Small intestine (tissue), 7 donors: ENCODE results near the gene RASGEF1C. TPM values are rescaled to one million over a fixed set of nuclear protein-coding genes. Genes with fewer than 3 reads are reported as not detected.

ENCODE experiments used
- DNase-seq, 2 donors: peaks; one replicate each; pipeline versions ENCODE4 v3.0.0 to v3.0.0-alpha.2; 2013
- FAIRE-seq: peaks from 2 replicates; lab custom pipeline; 2012; peaks lifted over from hg19 to GRCh38; lab: Jason Lieb, UNC
- H3K27ac ChIP-seq, 3 donors: one replicate each; pipeline ENCODE4 v1.5.1; 2013; ENCODE audit warnings: low read length in 2 of 3, mild to moderate bottlenecking in 2 of 3, control low read depth in 1 of 3, inconsistent platforms in 1 of 3, low read depth in 1 of 3, moderate library complexity in 1 of 3
- H3K27me3 ChIP-seq, 3 donors: one replicate each; pipeline ENCODE4 v1.6.1; 2013; ENCODE audit warnings: low read length in 3 of 3, inconsistent platforms in 1 of 3; ENCODE audit not compliant: control insufficient read depth in 3 of 3, insufficient read depth in 3 of 3
- H3K36me3 ChIP-seq, 3 donors: one replicate each; pipeline ENCODE4 v1.6.1; 2013; ENCODE audit warnings: low read length in 3 of 3, inconsistent platforms in 1 of 3, low read depth in 1 of 3, mild to moderate bottlenecking in 1 of 3, moderate library complexity in 1 of 3; ENCODE audit not compliant: control insufficient read depth in 3 of 3, insufficient read depth in 2 of 3
- H3K4me1 ChIP-seq, 3 donors: one replicate each; pipeline ENCODE4 v1.6.1; 2013; ENCODE audit warnings: low read length in 2 of 3, inconsistent platforms in 1 of 3, low read depth in 1 of 3, mild to moderate bottlenecking in 1 of 3, moderate library complexity in 1 of 3; ENCODE audit not compliant: control insufficient read depth in 3 of 3, insufficient read depth in 2 of 3
- H3K4me3 ChIP-seq, 3 donors: one replicate each; pipeline ENCODE4 v1.5.1; 2013; ENCODE audit warnings: low read length in 3 of 3, control low read depth in 1 of 3, inconsistent platforms in 1 of 3, low read depth in 1 of 3, mild to moderate bottlenecking in 1 of 3, moderate library complexity in 1 of 3
- H3K9me3 ChIP-seq, 2 donors: one replicate each; pipeline ENCODE4 v1.6.1; 2013; ENCODE audit warnings: low read depth in 1 of 2, low read length in 1 of 2; ENCODE audit not compliant: control insufficient read depth in 2 of 2, insufficient read depth in 1 of 2
- WGBS, 3 donors: extraction: QIAGEN DNeasy Blood & Tissue Kit; methylation state at CpG; one replicate each; pipeline ENCODE4 v1.1.7; 2013; 5-methylcytosine and 5-hydroxymethylcytosine counted together
- polyA plus RNA-seq, 4 donors: library from polyadenylated mRNA; stranded (reverse) in 3 of 4; unstranded in 1 of 4; fragments of 200-250 nt in 3 of 4; fragments of 120-200 nt in 1 of 4; gene quantifications; one replicate each; pipeline versions ENCODE4 v1.2.1 to v1.2.3, GENCODE V29; 2013
- donor health status: healthy with polysubstance abuse.
- donor health status: control.
- donor health status: control.
- donor health status: Bipolar disorder and iron deficiency.
- donor health status: healthy.

Gene RASGEF1C
- polyA plus RNA-seq, 4 donors = 0.37 to 0.54 (median 0.40) TPM; not detected in 1

GRCh38 chr5:180135967-180136629 is 72.9 kb downstream of the RASGEF1C start:
- no peaks in the 10 kb centered on the region for H3K4me1 ChIP-seq
- FAIRE-seq (no peak), DNase-seq (no peak)
- H3K9me3 ChIP-seq = no peaks in the 10 kb centered on the region
- H3K4me3 ChIP-seq = no peak overlapping the region
- H3K36me3 ChIP-seq = no peaks in the 10 kb centered on the region
- H3K27me3 ChIP-seq = peaks cover 0 to 2% (median 0%) of the 10 kb centered on the region in 3 donors
- no peak overlapping the region for H3K27ac ChIP-seq
- 92 to 95% (median 94%) methylated on average over 43 of the region's 43 CpGs for WGBS, 3 donors

GRCh38 chr5:180135128-180135955 is 73.7 kb downstream of the RASGEF1C start:
- H3K27me3 ChIP-seq = peaks cover 0 to 2% (median 0%) of the 10 kb centered on the region in 3 donors
- no peaks in the 10 kb centered on the region for H3K4me1 ChIP-seq
- H3K27ac ChIP-seq = no peak overlapping the region
- H3K4me3 ChIP-seq = no peak overlapping the region
- H3K9me3 ChIP-seq = no peaks in the 10 kb centered on the region
- DNase-seq = no peak
- WGBS, 3 donors = 47 to 59% (median 49%) methylated on average over 13 of the region's 13 CpGs
- no peak for FAIRE-seq
- H3K36me3 ChIP-seq = no peaks in the 10 kb centered on the region

- Histone ChIP-seq H3K4me1 (no peaks in the 10 kb centered on the region), H3K4me3 (no peak overlapping the region), H3K27me3 (no peaks in the 10 kb centered on the region), H3K9me3 (no peaks in the 10 kb centered on the region), H3K27ac (no peak overlapping the region), H3K36me3 (no peaks in the 10 kb centered on the region)
- WGBS, 3 donors = 78 to 91% (median 85%) methylated on average over 9 of the region's 9 CpGs
- no peak for FAIRE-seq
- DNase-seq = no peak
Measured at GRCh38 chr5:180133971-180134508, 75.0 kb downstream of the RASGEF1C start.

GRCh38 chr5:180133551-180133950 is 75.5 kb downstream of the RASGEF1C start:
- no peak for FAIRE-seq
- Histone ChIP-seq H3K36me3 (no peaks in the 10 kb centered on the region), H3K4me1 (no peaks in the 10 kb centered on the region), H3K27ac (no peak overlapping the region), H3K9me3 (no peaks in the 10 kb centered on the region), H3K4me3 (no peak overlapping the region), H3K27me3 (no peaks in the 10 kb centered on the region)
- no peak for DNase-seq
- 83 to 92% (median 84%) methylated on average over 4 of the region's 4 CpGs for WGBS, 3 donors

- Histone ChIP-seq H3K27me3 (no peaks in the 10 kb centered on the region), H3K27ac (no peak overlapping the region), H3K4me1 (no peaks in the 10 kb centered on the region), H3K9me3 (no peaks in the 10 kb centered on the region), H3K4me3 (no peak overlapping the region), H3K36me3 (no peaks in the 10 kb centered on the region)
- no peak for FAIRE-seq
- 73 to 80% (median 75%) methylated on average over 8 to 9 of the region's 9 CpGs for WGBS, 3 donors
- DNase-seq = no peak
Measured at GRCh38 chr5:180133060-180133459, 76.0 kb downstream of the RASGEF1C start.

- Histone ChIP-seq H3K9me3 (no peaks in the 10 kb centered on the region), H3K4me1 (no peaks in the 10 kb centered on the region), H3K27me3 (peaks cover 0 to 2% (median 0%) of the 10 kb centered on the region in 3 donors), H3K27ac (no peak overlapping the region), H3K4me3 (no peak overlapping the region), H3K36me3 (no peaks in the 10 kb centered on the region)
- no peak for DNase-seq
- no peak for FAIRE-seq
- WGBS, 3 donors = 73 to 80% (median 77%) methylated on average over 26 of the region's 26 CpGs
Measured at GRCh38 chr5:180130876-180131740, 77.9 kb downstream of the RASGEF1C start.

GRCh38 chr5:180130291-180130869 is 78.6 kb downstream of the RASGEF1C start:
- H3K27me3 ChIP-seq = peaks cover 0 to 2% (median 0%) of the 10 kb centered on the region in 3 donors
- H3K9me3 ChIP-seq = no peaks in the 10 kb centered on the region
- FAIRE-seq = no peak
- 71 to 82% (median 76%) methylated on average over 13 to 16 of the region's 16 CpGs for WGBS, 3 donors
- no peak overlapping the region for H3K27ac ChIP-seq
- no peaks in the 10 kb centered on the region for H3K4me1 ChIP-seq
- no peak overlapping the region for H3K4me3 ChIP-seq
- no peaks in the 10 kb centered on the region for H3K36me3 ChIP-seq
- DNase-seq = no peak
